NCI-H748 (cell line): ENCODE results near the gene CNOT6.

Experiments used
- DNase-seq: peaks from one replicate; lab custom pipeline; 2025; ENCODE audit not compliant: unreplicated experiment; lab: John Stamatoyannopoulos, UW

CNOT6 gene

GRCh38 chr5:180558232-180558631, 64.1 kb downstream of the CNOT6 start:
- no peak for DNase-seq

DNA sequence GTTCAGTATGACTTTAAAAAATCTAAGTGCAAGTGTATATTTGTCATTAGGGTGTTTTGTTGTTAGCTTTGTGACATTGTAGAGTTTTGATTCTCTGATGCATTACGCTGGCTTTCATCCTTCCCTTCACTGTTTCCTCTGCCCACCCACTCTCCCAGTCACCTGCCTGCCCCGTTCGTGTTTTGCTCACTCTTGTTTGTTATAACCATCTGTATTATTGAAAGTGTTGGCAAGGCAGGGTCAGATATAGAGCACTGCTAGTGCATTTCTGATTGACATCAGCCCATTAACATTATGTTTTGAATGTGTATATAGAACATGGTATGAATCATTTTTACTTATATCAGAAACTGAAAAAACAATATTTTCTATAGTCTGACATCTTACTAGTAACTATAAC, 69.8 kb downstream of the CNOT6 start:
- DNase-seq: no peak

DNA sequence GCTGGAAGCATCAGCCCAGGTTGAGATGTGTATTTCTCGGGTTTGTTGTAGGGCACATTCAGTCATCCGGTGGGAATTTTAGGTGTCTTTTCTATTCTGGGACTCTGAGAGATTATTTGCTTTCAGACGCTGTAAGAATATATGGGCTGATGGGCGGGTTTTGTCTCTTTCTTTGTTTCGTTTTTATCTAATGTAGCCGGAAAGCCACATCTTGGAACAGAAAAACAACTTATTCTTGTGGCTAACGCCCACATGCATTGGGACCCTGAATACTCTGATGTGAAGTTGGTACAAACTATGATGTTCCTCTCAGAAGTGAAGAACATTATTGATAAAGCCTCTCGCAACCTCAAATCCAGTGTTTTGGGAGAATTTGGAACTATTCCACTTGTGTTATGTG, 74.7 kb downstream of the CNOT6 start:
- DNase-seq: no peak

- no peak for DNase-seq
Measured at GRCh38 chr5:180575571-180575970, 81.4 kb downstream of the CNOT6 start.

GRCh38 chr5:180580681-180581080, 86.5 kb downstream of the CNOT6 start:
- no peak for DNase-seq

- no peak for DNase-seq
Measured at GRCh38 chr5:180583738-180584137, 89.6 kb downstream of the CNOT6 start.

- no peak for DNase-seq
Measured at GRCh38 chr5:180586204-180586603, 92.0 kb downstream of the CNOT6 start.

DNA sequence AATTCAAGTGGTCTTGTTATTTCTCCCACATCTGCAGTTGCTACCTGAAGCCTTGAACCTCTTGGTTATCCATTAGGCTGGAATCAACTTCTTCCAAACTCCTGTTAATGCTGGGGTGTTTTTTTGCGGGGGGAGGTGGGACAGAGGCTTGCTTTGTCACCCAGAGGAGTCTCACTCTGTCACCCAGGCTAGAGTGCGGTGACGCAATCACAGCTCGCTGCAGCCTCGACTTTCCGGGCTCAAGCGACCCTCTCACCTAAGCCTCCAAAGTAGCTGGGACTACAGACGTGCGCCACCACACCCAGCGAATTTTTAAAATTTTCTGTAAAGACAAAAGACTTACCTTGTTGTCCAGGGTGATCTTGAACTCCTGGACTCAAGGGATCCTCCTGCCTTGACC, 92.7 kb downstream of the CNOT6 start:
- no peak for DNase-seq

GRCh38 chr5:180589771-180590542, 95.8 kb downstream of the CNOT6 start:
- DNase-seq: peak; percentile 44

GRCh38 chr5:180590543-180591310, 96.5 kb downstream of the CNOT6 start:
- peak; percentile 32 for DNase-seq

- DNase-seq: no peak
Measured at GRCh38 chr5:180591311-180591887, 97.2 kb downstream of the CNOT6 start, which contains the start of gene SCGB3A1. Gene SCGB3A1, minus strand, starts transcription at chr5:180591499. Its CDS starts 37 bp downstream, at chr5:180591462.

- no peak for DNase-seq
Measured at GRCh38 chr5:180592176-180592575, 98.0 kb downstream of the CNOT6 start.

DNA sequence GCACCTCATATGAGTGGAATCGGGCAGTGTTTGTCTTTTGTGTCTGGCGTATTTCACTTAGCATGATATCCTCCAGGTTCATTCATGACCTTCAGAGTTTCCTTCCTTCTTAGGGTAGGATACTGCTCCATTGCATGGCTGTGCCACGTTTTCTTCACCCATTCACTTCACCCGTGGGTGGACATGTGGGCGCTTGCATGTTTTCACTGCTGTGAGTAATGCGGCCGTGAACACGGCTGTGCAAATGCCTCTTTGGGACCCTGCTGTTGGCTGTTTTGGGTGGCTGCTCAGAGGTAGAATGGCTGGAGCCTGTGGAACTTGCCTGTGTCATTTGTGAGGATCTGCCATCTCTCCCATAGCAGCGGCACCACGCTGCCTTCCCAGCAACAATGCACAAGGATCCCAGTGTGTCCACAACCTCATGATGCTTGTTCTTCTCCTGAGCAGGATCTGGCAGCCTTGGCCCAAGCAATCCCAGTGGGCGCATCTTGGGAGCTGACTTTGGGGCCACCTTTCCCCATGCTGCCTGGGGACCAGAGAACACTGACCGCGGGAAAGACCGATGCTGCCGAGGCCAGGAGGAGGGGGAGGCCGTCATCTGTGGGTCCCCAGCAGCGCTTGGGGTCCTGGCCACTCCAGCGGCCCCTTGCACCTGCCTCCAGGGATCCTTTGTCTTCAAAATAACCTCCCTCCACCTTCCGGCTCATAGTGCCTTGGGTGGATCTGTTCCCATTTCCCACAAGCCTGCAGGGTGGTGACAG, 99.4 kb downstream of the CNOT6 start:
- no peak for DNase-seq

DNA sequence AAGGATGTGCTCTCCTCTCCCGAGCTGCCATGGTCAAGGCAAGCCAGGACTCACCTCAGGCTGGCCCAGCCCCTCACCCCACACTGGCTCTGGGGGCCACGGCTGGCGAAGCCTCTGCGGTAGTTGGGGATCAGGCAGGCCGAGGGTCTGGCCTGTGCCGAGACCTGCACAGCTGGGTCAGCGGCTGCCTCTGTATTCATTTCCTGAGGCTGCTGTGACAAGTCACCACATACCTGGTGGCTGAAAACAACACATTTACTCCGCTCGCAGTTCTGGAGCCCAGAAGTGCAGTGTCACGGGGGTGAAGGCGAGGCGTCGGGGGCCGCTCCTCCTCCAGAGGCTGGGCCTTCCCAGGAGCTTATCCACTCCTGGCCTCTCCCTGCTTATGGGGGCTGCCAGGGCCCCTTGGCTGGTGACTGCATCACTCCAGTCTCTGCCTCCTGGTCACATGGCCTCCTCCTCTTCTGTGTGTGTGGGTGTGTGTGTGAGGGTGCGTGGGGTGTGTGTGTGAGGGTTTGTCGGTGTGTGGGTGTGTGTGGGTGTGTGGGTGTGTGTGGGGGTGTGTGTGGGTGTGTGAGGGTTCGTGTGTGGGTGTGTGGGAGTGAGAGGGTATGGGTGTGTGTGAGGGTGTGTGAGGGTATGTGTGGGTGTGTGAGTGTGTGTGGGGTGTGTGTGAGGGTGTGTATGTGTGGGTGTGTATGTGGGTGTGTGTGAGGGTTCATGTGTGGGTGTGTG, 100.3 kb downstream of the CNOT6 start:
- DNase-seq: no peak

DNA sequence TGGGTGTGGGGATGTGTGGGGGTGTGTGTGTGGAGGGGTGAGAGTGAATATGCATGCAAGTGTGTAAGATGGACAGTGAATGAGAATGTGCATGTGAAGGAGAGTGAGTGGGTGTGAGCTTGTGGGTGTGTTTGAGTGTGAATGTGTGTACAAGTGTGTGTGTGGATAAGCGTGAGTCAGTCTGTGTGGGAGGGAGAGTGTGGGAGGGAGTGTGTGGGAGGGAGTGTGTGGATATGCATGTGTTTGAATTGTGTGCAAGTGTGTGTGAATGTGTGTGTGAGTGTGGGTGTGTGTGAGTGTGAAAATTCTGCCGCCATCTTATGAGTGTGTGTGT, 100.8 kb downstream of the CNOT6 start:
- DNase-seq: no peak

DNA sequence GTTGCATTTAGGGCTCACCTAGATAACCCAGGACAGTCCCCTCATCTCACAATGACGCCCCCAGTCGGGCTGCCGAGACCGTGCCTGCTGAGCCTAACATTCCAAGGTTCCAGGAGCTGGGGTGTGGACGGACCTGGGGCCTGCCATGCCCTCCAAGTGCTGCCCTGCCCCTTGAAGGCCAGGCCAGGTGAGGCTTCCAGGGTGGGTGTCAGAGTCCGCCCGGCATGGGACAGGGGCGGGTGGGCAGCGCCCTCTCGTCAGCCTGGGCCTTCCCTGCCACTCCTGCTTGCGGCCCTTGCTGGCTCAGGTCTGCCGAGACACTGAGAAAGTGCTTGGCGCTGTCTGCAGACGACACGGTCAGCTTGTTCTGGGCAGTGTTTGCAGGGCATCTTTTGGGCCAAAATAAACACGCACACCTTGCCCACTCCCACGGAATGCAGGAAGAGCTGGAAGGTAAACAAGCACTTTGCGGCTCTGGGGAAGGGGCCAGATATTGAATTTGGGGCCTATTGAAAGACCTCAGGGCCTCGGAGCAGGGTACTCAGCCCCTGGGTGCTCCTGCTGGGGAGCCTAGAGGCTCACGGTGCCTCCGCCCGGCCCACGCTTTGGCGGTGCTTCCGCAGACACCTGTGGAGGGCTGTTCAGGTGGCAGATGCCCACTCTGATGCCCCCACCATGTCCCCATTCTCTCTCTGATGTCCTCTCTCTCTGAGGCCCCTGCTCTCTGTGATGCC, 101.4 kb downstream of the CNOT6 start:
- no peak for DNase-seq

DNA sequence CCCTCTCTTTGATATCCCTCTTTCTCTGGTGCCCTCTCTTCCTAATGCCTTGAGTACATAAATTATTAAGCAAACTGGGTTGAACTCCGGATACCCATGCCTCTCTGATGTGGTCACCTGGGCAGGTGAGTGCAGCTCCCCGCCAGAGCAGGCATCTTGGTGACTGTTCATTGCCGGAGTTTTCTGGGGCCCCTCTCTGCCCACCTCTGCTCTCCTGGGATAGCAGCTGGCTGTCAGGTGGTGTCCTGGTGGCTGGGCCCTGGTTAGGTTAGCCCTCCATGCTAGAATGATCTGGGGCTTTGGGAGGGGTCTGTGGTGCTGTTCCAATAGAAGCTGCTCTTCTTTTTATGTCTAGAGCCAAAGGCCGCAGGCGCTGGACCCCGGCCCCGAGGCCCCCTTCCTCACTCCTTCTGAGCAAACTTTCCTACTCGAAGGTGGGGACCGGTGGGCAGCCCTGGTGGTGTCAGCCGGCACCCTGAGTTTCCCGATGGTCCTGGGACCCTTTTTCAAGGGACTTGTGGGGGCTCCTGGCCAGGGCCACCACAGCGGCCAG, 102.0 kb downstream of the CNOT6 start:
- no peak for DNase-seq

DNA sequence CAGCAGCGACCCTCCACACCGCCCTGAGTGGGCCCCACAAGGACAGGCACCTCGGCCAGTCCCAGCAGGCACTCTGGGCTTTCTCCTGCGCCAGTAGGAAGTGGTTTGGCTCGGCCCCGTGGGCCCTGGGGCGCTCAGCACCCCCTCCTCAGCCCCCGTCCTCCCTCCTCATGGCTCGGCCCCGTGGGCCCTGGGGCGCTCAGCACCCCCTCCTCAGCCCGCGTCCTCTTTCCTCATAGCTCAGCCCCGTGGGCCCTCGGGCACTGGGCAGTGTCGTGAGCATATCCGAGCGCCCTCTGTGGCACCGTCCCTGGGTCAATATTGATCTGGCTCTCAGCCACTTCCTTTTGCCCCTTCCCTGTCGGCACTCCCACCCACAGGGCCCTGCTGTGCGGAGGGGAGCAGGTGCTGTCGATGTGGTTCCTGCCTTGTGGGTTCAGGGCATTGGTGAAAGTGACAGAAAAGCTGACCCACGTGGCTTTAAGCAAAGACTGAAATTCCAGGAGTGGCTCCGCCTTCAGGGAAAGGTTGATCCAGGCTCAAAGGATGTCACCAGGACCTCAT, 102.6 kb downstream of the CNOT6 start:
- peak; percentile 40 for DNase-seq

DNA sequence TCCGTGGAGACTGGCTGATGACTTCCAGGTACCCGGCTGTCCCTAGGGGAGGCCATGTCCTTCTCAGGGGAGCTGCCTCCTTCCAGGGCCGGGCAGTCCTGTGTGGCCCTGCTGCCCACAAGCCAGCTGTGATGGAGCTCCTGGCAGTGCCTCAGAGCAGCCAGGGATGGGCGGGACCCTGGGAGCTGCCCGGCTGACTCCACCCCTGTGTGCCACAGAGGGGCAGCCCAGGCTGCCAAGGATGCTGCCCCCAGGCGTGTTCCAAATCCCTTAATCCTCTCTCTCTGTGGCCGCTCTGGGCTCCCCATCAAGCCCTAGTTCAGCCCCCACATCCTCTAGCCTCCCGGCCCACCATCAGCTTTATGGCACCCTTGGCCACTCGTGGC, 104.1 kb downstream of the CNOT6 start:
- DNase-seq: no peak
